Measurements from ENCODE around the gene TNC.
"Not testable (repeated sequence)": the region's sequence is repeated elsewhere in the genome, so short reads cannot be mapped to it uniquely, and the experiment has no call there.

Gene TNC

DNA sequence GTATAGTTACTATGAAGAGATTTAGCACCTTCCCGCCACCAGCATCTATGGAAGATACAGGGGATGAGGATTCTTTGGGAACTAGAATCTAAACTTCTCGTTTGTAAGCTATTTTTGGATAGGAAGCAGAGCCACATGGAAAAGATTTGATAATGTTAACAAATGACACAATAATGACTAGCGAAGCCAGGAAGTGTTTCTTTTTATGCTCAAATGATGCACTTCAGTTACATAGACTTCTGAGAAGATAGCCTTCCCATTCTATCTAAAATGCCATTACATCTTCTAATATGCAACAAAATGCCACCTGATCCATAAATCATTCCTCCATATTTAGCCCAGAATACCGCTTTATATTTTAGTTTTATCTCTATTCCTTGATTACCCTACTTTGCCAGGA is 17.0 kb upstream of the TNC start:
- DNase-seq, result no peak

DNA sequence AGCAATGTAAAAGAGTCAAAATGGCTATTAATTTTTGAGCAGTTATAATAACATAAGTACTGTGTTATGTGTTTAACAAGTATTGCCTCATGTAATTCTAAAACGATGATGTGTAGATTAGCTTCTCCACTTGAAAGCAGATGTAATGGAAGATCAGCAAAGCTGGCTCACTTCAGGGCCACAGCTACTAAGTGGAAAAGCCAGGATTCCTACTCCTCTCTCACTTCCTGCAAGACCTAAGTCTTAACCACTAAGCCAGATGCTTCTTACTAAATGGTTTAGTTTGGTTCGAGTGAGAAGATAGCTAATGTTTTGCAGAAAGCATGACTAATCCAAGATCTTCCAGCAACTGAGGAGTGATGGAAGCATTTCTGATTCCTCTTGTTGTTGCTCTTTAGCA is 15.7 kb upstream of the TNC start:
- DNase-seq, result no peak

DNA sequence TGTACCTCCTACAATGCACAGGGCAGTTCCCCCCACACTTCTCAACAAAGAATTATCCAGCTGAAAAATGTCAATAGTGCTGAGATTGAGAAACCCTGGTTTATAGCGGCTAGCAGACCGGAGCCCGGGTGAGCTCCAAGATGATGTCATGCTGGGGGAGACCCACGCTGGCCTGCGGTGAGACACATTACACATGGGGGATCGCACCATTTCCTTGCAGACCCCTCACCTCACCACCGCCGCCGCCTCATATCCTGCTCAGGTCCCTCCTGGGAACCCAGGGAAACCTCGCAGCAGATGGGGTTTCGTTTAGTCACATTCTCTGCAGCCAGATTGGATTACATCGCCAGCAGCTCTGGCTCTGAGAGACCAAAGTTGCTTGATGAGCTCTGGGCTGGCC is 14.7 kb upstream of the TNC start:
- DNase-seq, result no peak

DNA sequence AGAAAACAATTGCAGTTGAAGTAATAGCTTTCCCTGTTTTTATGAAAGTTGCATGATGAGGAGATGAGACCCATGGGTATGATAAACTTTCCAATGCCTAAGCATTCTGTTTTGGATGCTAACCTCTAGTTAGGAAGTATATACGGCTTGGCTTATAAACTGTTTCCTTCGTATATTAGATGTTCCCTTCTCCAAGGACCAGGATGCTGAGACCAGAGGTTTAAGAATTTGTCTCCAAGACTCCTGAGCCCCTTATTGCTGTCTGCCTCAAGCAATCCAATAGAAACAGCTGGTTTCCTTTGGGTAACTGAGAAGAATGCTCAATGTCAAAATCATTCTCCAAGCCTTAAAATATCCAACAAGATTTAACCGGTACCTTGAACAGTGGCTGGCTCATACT is 12.2 kb upstream of the TNC start:
- DNase-seq, result no peak

DNA sequence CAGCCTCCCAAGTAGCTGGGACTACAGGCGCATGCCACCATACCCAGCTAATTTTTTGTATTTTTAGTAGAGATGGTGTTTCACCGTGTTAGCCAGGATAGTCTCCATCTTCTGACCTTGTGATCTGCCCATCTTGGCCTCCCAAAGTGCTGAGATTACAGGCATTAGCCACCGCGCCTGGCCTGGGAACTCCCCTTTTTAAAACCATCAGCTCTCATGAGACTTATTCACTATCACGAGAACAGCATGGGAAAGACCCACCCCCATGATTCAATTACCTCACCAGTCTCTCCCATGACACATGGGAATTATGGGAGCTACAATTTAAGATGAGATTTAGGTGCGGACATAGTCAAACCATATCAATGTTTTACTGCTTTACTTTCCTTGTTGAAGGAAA is 10.8 kb upstream of the TNC start:
- DNase-seq, result not testable (repeated sequence)

DNA sequence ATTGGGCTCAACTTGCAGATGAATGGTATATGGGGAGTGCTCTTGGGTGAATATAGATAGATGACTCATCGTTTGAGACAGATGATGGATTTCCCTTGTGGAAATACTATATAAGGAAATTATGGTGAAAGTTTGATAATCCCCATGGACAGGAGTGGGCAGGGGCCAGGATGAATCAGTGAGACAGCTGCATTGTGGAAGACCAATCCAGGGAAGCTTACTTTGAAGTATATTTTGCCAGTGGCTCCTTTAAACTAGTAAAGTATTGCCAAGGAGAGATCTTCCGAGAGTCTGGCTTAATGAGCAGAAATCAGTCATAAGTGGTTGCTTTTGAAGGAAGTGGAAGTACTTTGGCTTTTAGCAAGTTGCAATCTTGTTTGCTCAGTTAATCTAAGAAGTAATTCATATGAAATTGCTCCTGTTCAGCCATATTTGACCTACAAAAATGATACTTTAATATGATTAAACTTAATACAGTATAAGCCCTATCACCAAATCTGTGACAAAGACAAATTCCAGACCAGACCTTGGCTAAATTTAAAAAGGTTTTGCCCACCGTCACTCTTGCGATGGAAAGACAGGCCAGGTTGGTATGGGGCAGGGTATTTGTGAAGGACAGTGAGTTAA is 9.3 kb upstream of the TNC start:
- no peak for DNase-seq

DNA sequence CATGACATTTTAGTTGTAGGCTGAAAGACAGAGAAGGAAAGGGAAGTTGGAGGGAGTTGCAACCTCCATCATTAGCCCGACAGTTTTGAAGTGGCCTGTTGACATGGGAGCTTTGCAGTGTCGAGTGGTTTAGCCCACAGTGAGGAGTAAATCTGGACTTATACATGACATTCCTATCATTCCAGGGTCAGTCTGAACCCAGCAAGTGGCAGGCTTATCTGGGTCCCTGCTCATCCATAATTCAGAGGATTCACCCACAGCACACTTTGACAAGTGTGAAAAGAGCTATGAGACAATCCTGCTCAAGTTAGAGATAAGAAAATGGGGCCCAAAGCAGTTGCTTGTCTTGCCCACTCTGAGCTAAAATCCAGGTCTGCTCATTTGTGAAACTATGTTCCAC is 8.4 kb upstream of the TNC start:
- no peak for DNase-seq

DNA sequence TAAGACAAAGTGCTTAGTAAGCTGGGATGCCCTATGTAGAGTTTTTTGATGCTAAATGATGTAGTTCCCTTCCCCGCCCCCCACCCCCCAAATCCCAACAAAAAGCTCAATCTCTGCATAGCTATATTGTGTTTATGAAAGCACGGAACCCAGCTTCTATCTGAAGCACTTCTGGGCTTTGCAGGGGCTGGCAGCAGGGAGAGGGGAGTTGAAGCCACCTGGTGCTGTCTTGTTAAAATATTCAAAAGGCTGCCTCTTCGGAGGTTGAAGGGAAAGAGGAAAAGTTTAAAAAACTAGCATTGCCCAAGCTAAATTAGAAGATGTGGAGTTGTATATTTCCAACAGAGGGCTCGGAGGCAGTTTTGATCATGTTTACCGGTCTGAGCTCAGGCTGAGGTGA is 5.0 kb upstream of the TNC start:
- no peak for DNase-seq

DNA sequence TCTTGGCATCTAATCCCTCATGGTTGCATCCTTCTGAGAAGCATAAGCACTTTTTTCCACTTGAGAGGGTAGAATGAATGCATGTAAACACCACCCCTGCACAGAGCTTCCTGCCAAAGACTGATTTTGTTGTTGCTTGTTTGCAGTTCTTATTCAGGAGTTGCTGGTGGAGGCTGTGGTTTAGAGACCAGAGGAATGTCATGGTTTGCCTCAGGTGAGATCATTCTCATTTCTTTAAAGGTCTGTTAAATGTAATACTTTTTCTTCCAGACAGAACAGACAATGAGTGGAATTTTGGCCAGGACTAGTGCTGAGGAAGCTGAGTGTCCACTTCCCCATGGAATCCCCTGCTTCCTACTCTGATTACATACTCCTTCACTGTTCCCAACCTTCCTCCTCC is 3.2 kb upstream of the TNC start:
- DNase-seq, result no peak

DNA sequence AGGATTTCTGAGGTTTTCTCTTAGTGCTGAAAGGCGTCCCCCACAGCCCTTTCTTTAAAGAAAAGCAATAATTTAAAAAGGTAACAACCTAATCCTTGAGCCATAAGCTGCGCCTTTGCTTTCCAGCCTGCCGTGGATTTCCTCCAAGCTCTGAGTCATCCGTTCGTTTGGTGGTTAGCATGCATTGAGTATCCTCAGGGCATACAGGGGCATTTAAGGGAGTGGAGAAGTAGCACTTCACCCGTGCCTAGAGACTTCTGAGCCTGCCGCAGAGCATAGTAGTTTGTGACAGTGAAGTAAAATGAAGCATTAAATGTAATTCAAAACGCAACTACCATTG is 892 bp upstream of the TNC start:
- no peak for DNase-seq

DNA sequence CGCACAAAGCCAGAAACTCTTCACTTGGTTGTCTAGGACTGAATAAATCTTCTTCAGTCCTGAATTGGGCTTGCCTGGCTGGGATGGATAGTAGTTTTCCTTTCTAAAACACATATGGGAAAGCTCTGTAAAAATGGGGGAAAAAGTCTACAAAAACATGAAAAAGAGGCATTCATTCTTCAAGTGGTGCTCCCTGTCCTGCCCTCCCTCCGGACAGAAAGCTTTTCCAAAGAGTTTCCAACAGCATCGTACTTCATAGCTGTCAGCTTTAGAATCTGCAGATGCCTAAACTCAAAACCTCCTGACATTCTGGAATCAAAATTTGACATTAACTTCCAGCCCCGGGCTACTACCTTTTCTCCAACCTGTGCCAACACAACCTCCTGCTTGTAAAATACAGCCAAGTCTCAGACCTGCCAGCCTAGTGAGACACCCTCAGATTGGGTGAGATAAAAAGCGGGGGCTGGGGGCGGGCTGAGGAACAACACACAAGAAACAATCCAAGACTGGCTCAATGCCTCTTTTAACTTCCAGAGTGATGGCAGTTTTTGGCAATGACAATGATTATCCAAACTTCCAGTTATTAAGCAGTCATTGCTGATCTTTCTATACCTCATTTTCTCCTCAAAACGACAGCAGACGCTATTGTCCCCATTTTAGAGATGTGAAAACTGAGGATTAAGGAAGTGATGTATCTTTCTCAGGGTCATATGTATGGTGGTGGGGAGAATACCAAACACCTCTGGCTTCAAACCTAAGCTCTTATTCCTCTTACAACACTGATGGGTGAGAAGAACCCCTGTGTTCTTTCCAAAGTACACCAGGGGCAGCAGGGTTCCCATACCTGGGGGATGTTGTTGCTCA is 1.3 kb downstream of the TNC start:
- DNase-seq, result no peak

DNA sequence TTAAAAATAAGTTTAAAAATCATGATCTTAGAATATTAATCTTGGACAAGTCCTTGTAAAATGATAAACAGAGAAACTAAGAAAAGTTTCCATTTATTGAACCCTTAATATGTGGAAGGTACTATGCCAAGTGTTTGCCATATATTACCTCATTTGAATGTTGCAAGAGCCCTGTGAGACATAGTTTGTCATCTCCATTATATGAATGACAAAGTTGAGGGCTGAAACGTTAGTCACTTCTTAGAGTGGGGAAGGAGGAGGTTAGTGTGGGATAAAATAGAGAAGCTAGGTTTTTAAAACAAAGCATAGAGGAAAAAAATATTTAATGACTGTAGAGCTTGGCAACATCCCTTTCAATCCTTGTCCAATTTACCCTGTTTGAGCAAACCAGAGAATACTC is 2.0 kb downstream of the TNC start:
- no peak for DNase-seq

DNA sequence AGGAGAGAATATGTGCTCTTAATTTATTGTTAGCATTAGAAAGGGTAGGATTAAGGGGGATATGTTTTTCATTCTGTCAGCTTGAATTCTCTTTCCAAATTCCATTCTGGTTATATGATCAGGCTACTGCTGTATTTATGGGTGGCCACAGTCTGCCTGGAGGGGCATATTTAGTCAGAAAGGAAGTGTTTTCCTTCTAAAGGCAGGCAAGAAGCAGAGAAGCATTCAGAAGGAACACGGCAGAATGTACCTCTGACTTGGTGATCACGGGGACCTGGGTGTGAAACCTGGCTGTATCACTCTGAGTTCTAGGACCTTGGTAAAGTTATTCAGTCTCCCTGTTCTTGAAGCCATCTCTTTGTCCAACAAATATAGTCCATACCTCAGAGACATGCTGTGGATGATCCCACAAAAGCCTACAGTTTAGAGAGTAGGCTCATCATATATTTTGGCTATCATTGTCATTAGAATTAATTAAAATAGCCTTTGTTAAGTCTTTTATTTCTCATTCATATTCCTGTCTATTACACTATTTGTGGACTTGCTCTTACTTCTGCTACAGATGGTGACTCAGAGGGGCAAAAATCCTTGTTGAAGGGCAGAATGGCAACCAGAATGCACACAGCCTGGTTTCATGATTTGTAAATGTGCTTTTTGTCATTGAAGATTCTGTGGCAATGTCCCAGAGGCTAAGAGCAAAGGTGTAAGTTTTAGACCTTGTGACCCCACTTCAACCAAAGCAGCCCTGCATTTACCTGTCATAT is 2.7 kb downstream of the TNC start:
- no peak for DNase-seq

DNA sequence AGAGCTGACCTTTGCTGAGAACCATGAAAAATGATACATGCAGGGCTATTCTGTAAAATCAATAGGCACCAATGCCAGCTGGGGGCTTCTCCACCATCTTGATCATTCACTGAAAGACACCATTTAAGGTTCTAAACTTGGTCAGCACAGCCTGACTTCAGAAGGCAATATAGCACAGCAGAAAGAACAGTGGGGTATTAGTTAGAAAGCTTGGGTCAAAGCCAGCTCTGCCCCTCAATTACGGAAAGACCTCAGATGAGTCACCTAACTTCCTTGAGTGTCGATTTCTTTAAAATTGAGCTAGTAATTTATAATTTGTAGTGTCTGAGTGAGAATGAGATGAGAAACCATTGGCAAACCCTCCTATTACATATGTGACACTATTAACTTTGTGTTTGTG is 3.4 kb downstream of the TNC start:
- no peak for DNase-seq

DNA sequence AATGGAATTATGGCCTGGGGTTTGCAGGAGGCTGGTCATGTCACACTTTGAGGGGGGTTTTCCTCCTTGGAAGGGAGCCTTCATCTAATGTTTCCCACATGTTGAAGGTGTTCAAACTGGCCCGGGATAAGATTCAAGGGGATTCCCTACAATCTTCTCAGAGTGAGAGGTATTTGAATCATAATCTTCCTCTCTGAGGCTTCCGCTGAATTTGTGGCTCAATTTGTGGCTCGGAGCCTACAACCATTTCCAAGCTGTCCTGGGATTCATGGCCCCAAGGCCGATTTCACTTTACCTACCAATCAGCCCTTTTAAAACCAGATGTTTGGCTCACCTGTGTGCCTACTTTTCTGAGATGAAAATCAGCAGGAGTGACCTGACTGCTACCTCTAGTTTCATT is 3.9 kb downstream of the TNC start:
- no peak for DNase-seq

DNA sequence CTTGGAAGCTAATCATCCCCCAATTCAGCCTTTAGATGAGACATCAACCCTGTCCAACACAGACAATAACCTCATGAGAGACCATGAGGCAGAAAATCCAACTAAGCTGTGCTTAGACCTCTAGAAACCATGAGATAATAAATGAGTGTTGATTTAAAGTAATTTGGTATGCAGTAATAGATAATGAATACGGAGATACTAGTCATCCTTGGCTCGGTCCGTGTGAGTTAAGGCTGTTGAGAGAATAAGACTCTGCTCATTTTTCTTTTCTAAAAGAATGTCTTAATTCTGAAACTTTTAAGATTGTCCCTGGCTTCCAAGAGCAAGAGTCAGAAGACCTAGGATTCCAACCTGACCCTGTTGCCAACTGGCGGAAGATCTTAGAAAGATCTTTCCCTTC is 6.1 kb downstream of the TNC start:
- no peak for DNase-seq

DNA sequence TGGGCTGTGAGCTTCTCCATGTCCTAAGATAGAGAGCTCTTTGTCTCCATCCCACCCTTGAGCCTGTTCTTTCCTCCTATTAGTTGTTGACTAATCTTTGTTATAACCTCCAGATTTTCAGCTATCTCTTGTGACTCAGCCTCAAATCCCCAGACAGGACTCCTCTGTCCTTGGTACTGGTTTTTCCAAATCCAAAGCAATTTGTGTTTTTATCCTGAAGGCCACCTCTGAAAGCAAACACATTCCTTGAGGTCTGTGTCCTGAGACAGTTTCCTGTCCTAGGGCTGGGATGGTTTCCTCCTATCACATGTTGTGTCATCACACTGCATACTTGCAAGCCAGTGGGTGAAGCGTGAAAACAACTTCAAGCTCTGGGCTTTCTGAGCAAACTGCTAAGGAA is 8.5 kb downstream of the TNC start:
- DNase-seq, result no peak

DNA sequence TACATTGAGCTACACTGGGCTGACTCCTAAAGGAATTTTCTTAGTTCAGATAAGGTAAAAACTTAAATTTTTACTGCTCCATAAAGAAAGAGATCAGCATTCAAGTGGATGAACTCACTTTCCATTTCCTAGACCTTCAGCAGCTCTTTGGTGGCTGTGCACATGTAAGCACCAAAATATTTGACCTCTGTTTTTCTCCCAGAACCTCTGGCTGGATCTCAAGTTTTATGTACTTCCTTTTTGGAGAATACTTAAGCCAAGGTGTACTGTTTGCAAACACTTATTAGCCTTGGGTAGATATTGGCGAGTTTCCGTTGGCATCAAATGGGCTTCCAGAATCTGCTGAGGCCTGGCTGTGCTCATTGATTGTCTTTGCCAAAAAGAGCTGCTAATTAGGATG is 10.3 kb downstream of the TNC start:
- DNase-seq, result no peak

DNA sequence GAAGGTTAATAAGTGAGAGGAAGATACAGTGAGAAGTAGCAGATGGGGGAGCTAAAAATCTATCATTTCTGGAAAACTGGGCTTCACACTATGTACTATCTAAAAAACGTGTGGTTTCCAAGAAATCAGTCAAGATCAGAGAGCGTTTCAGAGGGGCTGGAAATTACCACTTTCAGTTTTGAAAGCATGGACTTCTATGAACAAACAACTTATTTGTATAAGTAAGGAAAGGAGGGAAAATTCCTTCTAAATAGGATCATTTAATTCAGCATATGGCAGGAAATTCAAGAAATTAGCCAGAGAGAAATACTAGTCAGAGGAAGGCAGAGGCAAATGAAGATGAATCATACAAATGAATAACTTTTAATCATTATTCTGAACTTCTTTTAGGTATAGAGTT is 11.3 kb downstream of the TNC start:
- no peak for DNase-seq

DNA sequence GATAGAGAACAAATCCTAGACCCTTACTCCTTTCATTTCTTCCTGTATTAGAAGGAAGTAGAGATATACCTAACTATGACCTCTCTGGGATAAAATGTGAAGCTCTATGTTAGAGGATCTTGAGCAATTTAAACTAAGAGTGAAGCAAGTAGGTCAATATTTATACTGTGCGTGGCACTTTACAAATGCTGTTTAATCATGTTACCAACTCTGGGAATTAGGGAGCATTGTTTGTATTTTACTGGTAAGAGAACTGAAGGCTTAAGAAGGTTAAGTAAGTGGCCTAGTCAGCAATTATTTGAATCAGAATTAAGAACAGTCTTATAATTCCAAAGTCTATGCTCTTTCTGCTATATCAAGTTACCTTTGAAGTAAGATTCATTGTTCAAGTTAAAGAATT is 12.0 kb downstream of the TNC start:
- DNase-seq, result no peak

DNA sequence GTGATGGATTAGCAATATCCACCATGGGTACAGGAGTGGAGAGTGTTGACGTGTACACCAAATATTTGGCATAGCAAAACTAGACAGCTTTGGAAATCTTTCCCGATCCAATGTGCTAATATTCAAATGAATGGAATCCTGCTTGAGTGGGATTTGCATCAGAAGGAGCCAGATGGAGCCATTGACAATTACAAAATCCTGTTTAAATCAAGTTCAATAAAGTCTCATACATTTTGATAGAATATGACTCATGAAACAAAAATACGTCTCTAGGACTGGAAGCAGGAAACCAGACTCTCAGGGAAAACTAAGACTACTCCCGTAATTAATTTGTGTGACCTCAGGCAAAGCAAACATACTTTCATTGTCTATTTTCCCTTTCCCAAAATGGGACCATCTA is 13.0 kb downstream of the TNC start:
- DNase-seq, result no peak

DNA sequence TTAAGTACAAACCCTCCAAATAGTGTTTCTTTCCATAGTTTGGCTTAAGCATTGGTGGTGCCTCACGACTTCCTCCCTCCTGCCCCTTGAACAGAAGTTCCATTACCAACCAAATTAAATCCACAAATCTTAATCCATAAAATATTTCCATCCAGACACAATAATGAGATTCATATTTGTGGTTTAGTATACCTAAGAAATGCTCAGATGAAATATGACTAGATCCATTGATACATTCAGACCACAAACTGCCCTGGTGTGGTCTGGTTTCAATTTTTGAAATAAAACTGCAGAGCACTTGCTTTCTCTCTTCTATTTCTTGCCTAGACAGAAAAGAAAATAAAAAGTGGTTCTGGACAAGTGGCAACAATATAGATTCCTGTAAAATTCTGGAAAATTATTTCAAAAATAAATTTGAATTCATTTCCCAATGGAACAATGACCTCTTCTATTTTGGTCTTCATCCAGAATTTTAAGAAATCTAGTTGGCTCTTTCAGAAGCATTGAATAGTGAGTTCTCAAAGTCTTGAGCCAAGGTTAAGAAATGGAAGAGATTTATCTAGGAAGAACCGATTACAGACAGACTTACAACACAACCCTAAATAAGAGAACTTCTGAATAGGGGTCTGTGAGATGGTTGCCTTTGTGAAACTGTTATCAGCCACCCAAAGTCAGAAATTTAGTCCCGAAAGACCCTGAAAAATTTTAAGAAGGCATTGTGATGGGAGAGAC is 14.0 kb downstream of the TNC start:
- DNase-seq, result no peak

DNA sequence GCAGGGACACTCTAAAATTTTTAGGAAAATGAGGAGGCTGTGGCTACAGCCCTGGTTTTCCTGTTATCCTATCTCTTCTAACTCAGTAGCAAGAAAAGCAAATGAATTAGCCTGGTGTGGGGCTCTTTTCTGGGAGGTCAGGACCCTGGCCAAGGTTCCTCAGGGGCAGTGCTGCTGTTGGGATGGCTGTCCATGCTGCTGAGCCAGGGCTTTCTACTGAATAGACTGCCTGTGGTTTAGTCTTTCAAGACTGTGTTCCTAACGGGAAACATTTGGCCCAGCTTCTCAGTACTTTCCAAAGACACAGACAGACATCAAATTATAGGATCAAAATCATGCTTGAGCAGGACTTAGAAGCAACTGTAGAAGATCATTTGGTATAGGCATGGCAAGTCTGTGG is 18.1 kb downstream of the TNC start:
- DNase-seq, result no peak

Measured in SIG-M5 (cell line).